Measurements from ENCODE around the gene MNAT1. TPM values are rescaled to one million over a fixed set of nuclear protein-coding genes. Genes with fewer than 3 reads are reported as not detected.

The MNAT1 gene
- total and polyA plus RNA-seq, 9 of the 15 experiments (the other 6 are each of a cell fraction or from before 2014, with no cell fraction given) = 37.8 to 83.3 (median 60.4) TPM

GRCh38 chr14:60707858-60708257 lies 26.7 kb upstream of the MNAT1 start:
- no peak overlapping the region for H2AFZ ChIP-seq (ENCODE audit: low read depth, low read length)
- intact Hi-C loops (cut with micrococcal nuclease) = no loop called here
- no peaks in the 10 kb centered on the region; a peak in 1 of 5 replicates for H3K27me3 ChIP-seq (ENCODE audit: control insufficient read depth in 2 of 2, insufficient read depth in 2 of 2, low read length in 2 of 2)
- FAIRE-seq = no peak
- CTCF ChIA-PET (ENCODE audit: low intra/inter-chr PET ratio) = no interaction called here
- no peak overlapping the region for H3K9ac ChIP-seq (ENCODE audit: insufficient read depth in 1 of 2, low read depth in 2 of 2, low read length in 2 of 2)
- H3K9me1 ChIP-seq (ENCODE audit: control insufficient read depth, insufficient read depth, low read length) = no peaks in the 10 kb centered on the region
- H3K36me3 ChIP-seq (ENCODE audit: control insufficient read depth, insufficient read depth, low read length) = peaks cover 2% of the 10 kb centered on the region; the same call in 1 of the 3 replicates
- in situ Hi-C loops (cut with MboI) = no loop called here
- H3K9me3 ChIP-seq (replicated peaks; ENCODE audit: control insufficient read depth, insufficient read depth, low read depth, low read length) = no peaks in the 10 kb centered on the region
- no peaks in the 10 kb centered on the region for H3K79me2 ChIP-seq (ENCODE audit: control insufficient read depth, insufficient read depth, low read length)
- no peak overlapping the region for H3K4me3 ChIP-seq
- H3K4me1 ChIP-seq (replicated peaks in 1 of 2; ENCODE audit: control insufficient read depth in 2 of 2, insufficient read depth in 2 of 2, low read length in 2 of 2) = no peaks in the 10 kb centered on the region
- POLR2A ChIA-PET = interaction anchor here (1.4 kb wide), 1 partner anchor 12 kb away, joined by 6 read pairs; no protein-coding TSS in a partner anchor
- no TSS peak for BruUV-seq (replicated peaks)
- 93% methylated on average over 3 of the region's 3 CpGs for WGBS (ENCODE audit: insufficient coverage, low coverage, missing lambda C conversion rate)
- no peak overlapping the region for H3K27ac ChIP-seq (ENCODE audit: extremely low read depth, low read depth, low read length)
- no peak for ATAC-seq
- H3K4me2 ChIP-seq (ENCODE audit: insufficient read depth, low read length) = no peak overlapping the region
- no peaks in the 10 kb centered on the region; the same call in 1 of the 2 replicates for H4K20me1 ChIP-seq (replicated peaks; ENCODE audit: control insufficient read depth, insufficient read depth, low read length)
- DNase-seq (ENCODE audit: extremely low read depth in 1 of 4, low spot score in 3 of 4) = no peak
- no peak for TF ChIP-seq PBX2 (CRISPR knock-in tag; IDR thresholded peaks at IDR 0.05; ENCODE audit: low read depth)
- TF ChIP-seq PBX2 (tag; conservative IDR thresholded peaks at IDR 0.05; ENCODE audit: low read depth) = no peak

GRCh38 chr14:60710494-60710893 lies 24.1 kb upstream of the MNAT1 start:
- BruUV-seq (replicated peaks) = no TSS peak
- Histone ChIP-seq H3K27ac (ENCODE audit: extremely low read depth, low read depth, low read length) (no peak overlapping the region), H3K36me3 (ENCODE audit: control insufficient read depth, insufficient read depth, low read length) (peaks cover 19% of the 10 kb centered on the region; the same call in 1 of the 3 replicates), H3K4me2 (ENCODE audit: insufficient read depth, low read length) (no peak overlapping the region), H3K27me3 (ENCODE audit: control insufficient read depth in 2 of 2, insufficient read depth in 2 of 2, low read length in 2 of 2) (no peaks in the 10 kb centered on the region; a peak in 1 of 5 replicates), H3K9ac (ENCODE audit: insufficient read depth in 1 of 2, low read depth in 2 of 2, low read length in 2 of 2) (no peak overlapping the region), H4K20me1 (replicated peaks; ENCODE audit: control insufficient read depth, insufficient read depth, low read length) (no peaks in the 10 kb centered on the region; the same call in 1 of the 2 replicates), H3K9me1 (ENCODE audit: control insufficient read depth, insufficient read depth, low read length) (no peaks in the 10 kb centered on the region), H3K4me3 (no peak overlapping the region), H3K9me3 (replicated peaks; ENCODE audit: control insufficient read depth, insufficient read depth, low read depth, low read length) (no peaks in the 10 kb centered on the region), H2AFZ (ENCODE audit: low read depth, low read length) (no peak overlapping the region), H3K4me1 (replicated peaks in 1 of 2; ENCODE audit: control insufficient read depth in 2 of 2, insufficient read depth in 2 of 2, low read length in 2 of 2) (no peaks in the 10 kb centered on the region), H3K79me2 (ENCODE audit: control insufficient read depth, insufficient read depth, low read length) (no peaks in the 10 kb centered on the region; the same call in 2 of the 3 replicates)
- in situ Hi-C loops (cut with MboI) = no loop called here
- ChIA-PET CTCF (ENCODE audit: low intra/inter-chr PET ratio) (no interaction called here), POLR2A (interaction anchor here (0.6 kb wide), 1 partner anchor 50 kb away, joined by 3 read pairs; no protein-coding TSS in a partner anchor)
- FAIRE-seq (no peak), ATAC-seq (no peak), DNase-seq (ENCODE audit: extremely low read depth in 1 of 4, low spot score in 3 of 4) (no peak)
- intact Hi-C loops (cut with micrococcal nuclease) = no loop called here
- TF ChIP-seq ZNF239 (CRISPR knock-in tag; IDR thresholded peaks at IDR 0.05) (no peak), ETS2 (tag; IDR thresholded peaks at IDR 0.05; ENCODE audit: borderline replicate concordance, poor library complexity, severe bottlenecking) (no peak), TOE1 (IDR thresholded peaks at IDR 0.05; ENCODE audit: borderline replicate concordance) (no peak), TOE1 (CRISPR knock-in tag; IDR thresholded peaks at IDR 0.05; ENCODE audit: borderline replicate concordance, low read depth) (no peak), L3MBTL2 (IDR thresholded peaks at IDR 0.05) (no peak), XRCC3 (IDR thresholded peaks at IDR 0.05) (no peak), MEIS2 (IDR thresholded peaks at IDR 0.05; ENCODE audit: partially characterized antibody) (no peak), SMARCC2 (IDR thresholded peaks at IDR 0.05; ENCODE audit: low read depth) (no peak)

Measured in K562 (cell line).